ENCODE results near the gene SLC38A4. TPM values are rescaled to one million over a fixed set of nuclear protein-coding genes. Genes with fewer than 3 reads are reported as not detected.

The SLC38A4 gene
- total RNA-seq, 1 donor from 2014 or later: not detected

GRCh38 chr12:46770501-46771183 is 55.2 kb downstream of the SLC38A4 start:
- Histone ChIP-seq H3K27ac (no peak overlapping the region), H3K4me1 (peaks cover 0 to 2% of the 10 kb centered on the region in 2 donors), H3K27me3 (no peaks in the 10 kb centered on the region), H3K9me3 (no peaks in the 10 kb centered on the region), H3K36me3 (no peaks in the 10 kb centered on the region), H3K4me3 (no peak overlapping the region)
- TF ChIP-seq CTCF (IDR thresholded peaks at IDR 0.05): no peak
- DNase-seq (ENCODE audit: low spot score in 2 of 2): no peak
- intact Hi-C loops (cut with DNase I): no loop called here

GRCh38 chr12:46764005-46764404 is 61.8 kb downstream of the SLC38A4 start:
- H3K9me3 ChIP-seq: no peaks in the 10 kb centered on the region
- no peak overlapping the region for H3K4me3 ChIP-seq
- intact Hi-C loops (cut with DNase I): no loop called here
- DNase-seq (ENCODE audit: low spot score in 2 of 2): no peak
- H3K4me1 ChIP-seq: no peaks in the 10 kb centered on the region
- H3K27ac ChIP-seq: no peak overlapping the region
- no peaks in the 10 kb centered on the region for H3K27me3 ChIP-seq
- H3K36me3 ChIP-seq: no peaks in the 10 kb centered on the region
- TF ChIP-seq CTCF (IDR thresholded peaks at IDR 0.05): no peak

GRCh38 chr12:46763230-46763629 is 62.6 kb downstream of the SLC38A4 start:
- no peak for TF ChIP-seq CTCF (IDR thresholded peaks at IDR 0.05)
- DNase-seq (ENCODE audit: low spot score in 2 of 2): no peak
- intact Hi-C loops (cut with DNase I): no loop called here
- no peaks in the 10 kb centered on the region for H3K4me1 ChIP-seq
- H3K27ac ChIP-seq: no peak overlapping the region
- H3K36me3 ChIP-seq: no peaks in the 10 kb centered on the region
- no peaks in the 10 kb centered on the region for H3K9me3 ChIP-seq
- H3K4me3 ChIP-seq: no peak overlapping the region
- H3K27me3 ChIP-seq: no peaks in the 10 kb centered on the region

- H3K4me1 ChIP-seq: no peaks in the 10 kb centered on the region
- H3K4me3 ChIP-seq: no peak overlapping the region
- intact Hi-C loops (cut with DNase I): no loop called here
- TF ChIP-seq CTCF (IDR thresholded peaks at IDR 0.05): no peak
- no peaks in the 10 kb centered on the region for H3K36me3 ChIP-seq
- no peaks in the 10 kb centered on the region for H3K27me3 ChIP-seq
- peaks cover 0 to 2% of the 10 kb centered on the region in 2 donors for H3K9me3 ChIP-seq
- no peak for DNase-seq (ENCODE audit: low spot score in 2 of 2)
- H3K27ac ChIP-seq: no peak overlapping the region
Observed at GRCh38 chr12:46754550-46754949, 71.2 kb downstream of the SLC38A4 start.

- DNase-seq (ENCODE audit: low spot score in 2 of 2): no peak
- TF ChIP-seq CTCF (IDR thresholded peaks at IDR 0.05): no peak
- peaks cover 0 to 12% of the 10 kb centered on the region in 2 donors for H3K9me3 ChIP-seq
- H3K4me3 ChIP-seq: no peak overlapping the region
- intact Hi-C loops (cut with DNase I): no loop called here
- no peak overlapping the region for H3K27ac ChIP-seq
- H3K4me1 ChIP-seq: no peaks in the 10 kb centered on the region
- no peaks in the 10 kb centered on the region for H3K36me3 ChIP-seq
- no peaks in the 10 kb centered on the region for H3K27me3 ChIP-seq
Observed at GRCh38 chr12:46752396-46752795, 73.4 kb downstream of the SLC38A4 start.

- no peak overlapping the region for H3K4me3 ChIP-seq
- no peaks in the 10 kb centered on the region for H3K27me3 ChIP-seq
- H3K4me1 ChIP-seq: no peaks in the 10 kb centered on the region
- no peak overlapping the region for H3K27ac ChIP-seq
- peaks cover 0 to 13% of the 10 kb centered on the region in 2 donors for H3K9me3 ChIP-seq
- TF ChIP-seq CTCF (IDR thresholded peaks at IDR 0.05): no peak
- H3K36me3 ChIP-seq: no peaks in the 10 kb centered on the region
- intact Hi-C loops (cut with DNase I): no loop called here
- no peak for DNase-seq (ENCODE audit: low spot score in 2 of 2)
Observed at GRCh38 chr12:46751173-46751572, 74.6 kb downstream of the SLC38A4 start.

Data from ascending aorta (tissue), 2 donors.